ENCODE data around the gene WHRN.

The WHRN gene

GRCh38 chr9:114513055-114513958, 8.0 kb upstream of the WHRN start:
- DNase-seq = no peak

GRCh38 chr9:114511978-114512874, 7.0 kb upstream of the WHRN start:
- DNase-seq = no peak

GRCh38 chr9:114507726-114508125, 2.5 kb upstream of the WHRN start:
- DNase-seq = no peak

GRCh38 chr9:114506082-114506390, 763 bp upstream of the WHRN start:
- DNase-seq = no peak

- no peak for DNase-seq
These were observed 709 bp downstream of the WHRN start for GRCh38 chr9:114504341-114505186.

GRCh38 chr9:114503522-114504340, 1.5 kb downstream of the WHRN start:
- no peak for DNase-seq

GRCh38 chr9:114503009-114503408, 2.3 kb downstream of the WHRN start:
- DNase-seq = no peak

- no peak for DNase-seq
These were observed 3.2 kb downstream of the WHRN start for GRCh38 chr9:114501796-114502682.

- no peak for DNase-seq
These were observed 4.5 kb downstream of the WHRN start for GRCh38 chr9:114500697-114501292.

- no peak for DNase-seq
These were observed 5.2 kb downstream of the WHRN start for GRCh38 chr9:114499941-114500696.

- DNase-seq = peak; percentile 94
These were observed 5.7 kb downstream of the WHRN start for GRCh38 chr9:114499528-114499927.

GRCh38 chr9:114497727-114498382, 7.4 kb downstream of the WHRN start:
- DNase-seq = no peak

GRCh38 chr9:114497236-114497635, 8.0 kb downstream of the WHRN start:
- no peak for DNase-seq

GRCh38 chr9:114496011-114496410, 9.3 kb downstream of the WHRN start:
- DNase-seq = no peak

GRCh38 chr9:114494776-114495569, 10.3 kb downstream of the WHRN start:
- DNase-seq = no peak

GRCh38 chr9:114493521-114494184, 11.6 kb downstream of the WHRN start:
- no peak for DNase-seq

GRCh38 chr9:114492991-114493390, 12.3 kb downstream of the WHRN start:
- DNase-seq = no peak

All from NCI-H524 treated with DMSO at 0.1 percent for 48 hours (cell line).